PC-3 (cell line): ENCODE measurements around the gene SLCO3A1. TPM values are rescaled to one million over a fixed set of nuclear protein-coding genes. Genes with fewer than 3 reads are reported as not detected.

Experiments
- ATAC-seq: fragments of 200-7000 bp; cut with Tn5 transposase; 2 replicates; pipeline ENCODE4 v1.9.1; 2020; ENCODE audit warnings: mild to moderate bottlenecking, moderate library complexity
- BruUV-seq: library from RNA; stranded (reverse); fragments of 400-500 nt; replicated peaks from 2 replicates; lab custom pipeline; 2021; lab: Mats Ljungman, UMichigan
- CTCF ChIA-PET: fragments of 300-600 bp; sonication (Branson Sonifier 250); formaldehyde crosslinking; loops from one replicate; lab custom pipeline; 2022; ENCODE audit warnings: antibody characterized with exemption; lab: Charles Lee
- POLR2A ChIA-PET: fragments of 300-600 bp; sonication (Branson Sonifier 250); formaldehyde crosslinking; loops from one replicate; lab custom pipeline; 2022; ENCODE audit warnings: antibody characterized with exemption; ENCODE audit not compliant: unreplicated experiment; lab: Charles Lee
- DNase-seq: peaks from one replicate; pipeline ENCODE4 v3.0.0-alpha.2; 2015
- H2AFZ ChIP-seq: fragments of 300-600 bp; sonication (generic); 2 replicates; pipeline ENCODE4 v1.6.0; 2016; ENCODE audit warnings: antibody characterized with exemption, low read length
- H3F3A ChIP-seq: fragments of 300-600 bp; sonication (generic); one replicate; pipeline ENCODE4 v1.6.0; 2017; ENCODE audit warnings: antibody characterized with exemption, low read length, control low read depth, mild to moderate bottlenecking; ENCODE audit not compliant: unreplicated experiment
- H3K27ac ChIP-seq: fragments of 300-600 bp; sonication (generic); 2 replicates; pipeline ENCODE4 v1.5.1; 2016; ENCODE audit warnings: mild to moderate bottlenecking, low read length
- H3K27me3 ChIP-seq: fragments of 300-600 bp; sonication (generic); 2 replicates; pipeline ENCODE4 v1.6.1; 2016; ENCODE audit warnings: low read length, mixed read lengths
- H3K36me3 ChIP-seq: fragments of 300-600 bp; sonication (generic); 2 replicates; pipeline ENCODE4 v1.6.1; 2016; ENCODE audit warnings: low read depth, mixed run types, low read length, mixed read lengths
- H3K4me1 ChIP-seq: fragments of 300-600 bp; sonication (generic); 2 replicates; pipeline ENCODE4 v1.5.1; 2016; ENCODE audit warnings: low read length; ENCODE audit not compliant: insufficient read depth
- H3K4me2 ChIP-seq: fragments of 300-600 bp; sonication (generic); 2 replicates; pipeline ENCODE4 v1.6.0; 2016; ENCODE audit warnings: low read length
- H3K4me3 ChIP-seq: fragments of 300-600 bp; sonication (generic); 2 replicates; pipeline ENCODE4 v1.5.1; 2016; ENCODE audit warnings: mild to moderate bottlenecking, low read length, mixed read lengths
- H3K79me2 ChIP-seq: fragments of 300-600 bp; sonication (generic); 2 replicates; pipeline ENCODE4 v1.6.1; 2017; ENCODE audit warnings: low read length, mixed read lengths
- H3K9ac ChIP-seq: fragments of 300-600 bp; sonication (generic); 2 replicates; pipeline ENCODE4 v1.6.0; 2016; ENCODE audit warnings: mild to moderate bottlenecking, low read length
- H3K9me2 ChIP-seq: fragments of 300-600 bp; sonication (generic); replicated peaks from 2 replicates; pipeline ENCODE4 v1.6.1; 2016; ENCODE audit warnings: mixed run types, low read length, mixed read lengths
- H3K9me3 ChIP-seq: fragments of 300-600 bp; sonication (generic); 2 replicates; pipeline ENCODE4 v1.6.1; 2016; ENCODE audit warnings: low read length, mixed read lengths
- H4K20me1 ChIP-seq: fragments of 300-600 bp; sonication (generic); 2 replicates; pipeline ENCODE4 v1.6.1; 2016; ENCODE audit warnings: low read length, mixed read lengths
- EZH2 ChIP-seq: fragments of 300-600 bp; sonication (generic); IDR thresholded peaks from one replicate; pipeline ENCODE4 v1.6.1; 2017; ENCODE audit warnings: antibody characterized with exemption, mild to moderate bottlenecking, low read length; ENCODE audit not compliant: unreplicated experiment
- EZH2phosphoT487 ChIP-seq: fragments of 300-600 bp; sonication (generic); IDR thresholded peaks from 2 replicates; pipeline ENCODE4 v1.6.1; 2018; ENCODE audit warnings: mild to moderate bottlenecking, antibody characterized with exemption, low read length, borderline replicate concordance
- intact Hi-C: fragments of 100-400 bp; cut with micrococcal nuclease; formaldehyde crosslinking; loops from 2 replicates; pipeline ENCODE4 v1.9.0; 2023
- total RNA-seq: library from RNA; depleted of rRNA; stranded (reverse); fragments of >200 nt; gene quantifications from 2 replicates; pipeline ENCODE4 v1.2.3, GENCODE V29; 2014
- TF ChIP-seq, protein P1 (sequence below): fragments of 300-600 bp; sonication (generic); conservative IDR thresholded peaks from 2 replicates; pipeline ENCODE4 v1.5.1; 2017; ENCODE audit warnings: antibody characterized with exemption, low read depth, mild to moderate bottlenecking, low read length

The SLCO3A1 gene
- total RNA-seq, 1 experiment from 2014 or later = 0.07 TPM

DNA sequence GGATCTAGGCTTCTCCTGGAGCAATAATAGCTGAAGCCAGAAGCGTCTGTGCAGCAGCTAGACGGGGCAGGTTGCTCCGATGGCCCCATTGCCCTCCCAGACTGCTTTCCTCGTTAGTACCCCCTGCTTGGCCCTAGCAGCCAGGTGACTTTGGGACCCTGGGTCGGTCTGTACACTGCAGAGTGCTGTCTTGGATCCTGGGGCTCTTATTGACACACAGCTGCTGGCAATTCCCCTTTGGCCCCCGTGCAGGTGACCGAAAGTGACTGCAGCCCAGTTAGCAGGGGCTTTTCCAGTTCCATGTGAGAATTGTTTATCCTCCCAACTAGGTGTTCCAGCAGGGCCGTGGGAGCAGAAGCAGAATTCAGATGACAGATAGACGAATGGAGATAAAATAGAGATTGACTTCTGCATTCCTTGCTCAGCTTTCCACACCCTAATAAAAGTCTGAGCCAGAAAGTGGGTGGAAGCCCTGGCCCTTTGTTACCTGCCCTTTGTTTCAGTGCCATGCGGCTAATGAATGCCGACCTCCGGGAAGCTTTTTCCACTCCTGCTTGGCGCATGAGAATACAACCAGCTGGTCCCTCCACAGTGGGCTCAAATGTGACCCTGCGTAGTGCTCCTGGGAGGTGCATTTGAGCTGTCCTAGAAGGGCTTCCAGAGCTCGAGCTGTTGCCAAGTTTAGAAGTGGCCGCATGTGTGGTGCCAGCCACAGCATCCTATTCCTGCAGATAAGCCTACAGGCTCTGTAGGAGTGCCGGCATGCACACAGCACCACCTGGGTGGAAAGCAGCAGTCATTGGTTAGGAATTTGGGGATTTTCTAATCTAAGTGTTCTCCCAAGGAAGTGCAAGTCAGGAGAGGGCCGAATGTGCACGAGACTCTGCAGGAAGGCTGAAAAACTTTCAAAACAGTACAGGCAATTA is 94.4 kb downstream of the SLCO3A1 start:
- no peak overlapping the region for H3K9ac ChIP-seq
- peak; percentile 53 for DNase-seq
- ATAC-seq = no peak

DNA sequence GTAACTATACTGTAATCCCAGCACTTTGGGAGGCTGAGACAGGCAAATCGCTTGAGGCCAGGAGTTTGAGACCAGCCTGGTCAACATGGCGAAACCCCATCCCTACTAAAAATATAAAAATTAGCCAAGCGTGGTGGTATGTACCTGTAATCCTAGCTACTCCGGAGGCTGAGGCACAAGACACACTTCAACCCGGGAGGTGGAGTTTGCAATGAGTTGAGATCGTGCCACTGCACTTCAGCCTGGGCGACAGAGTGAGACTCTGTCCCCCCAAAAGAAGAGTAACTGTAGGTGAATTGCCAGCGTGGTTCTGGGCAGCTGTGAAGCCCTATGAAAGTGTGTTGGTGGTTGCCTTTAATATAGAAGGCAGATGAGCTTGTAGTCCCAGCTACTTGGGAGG is 95.9 kb downstream of the SLCO3A1 start:
- intact Hi-C loops = no loop called here
- no peak for DNase-seq
- CTCF ChIA-PET = no interaction called here

More for the DNA sequence above, 94.4 kb downstream of the SLCO3A1 start:
- Histone ChIP-seq H3K36me3 (no peaks in the 10 kb centered on the region), H3K9me3 (no peaks in the 10 kb centered on the region), H3K27me3 (peaks cover 35% of the 10 kb centered on the region), H3K4me1 (peaks cover 11% of the 10 kb centered on the region), H3K9me2 (no peaks in the 10 kb centered on the region), H3K4me3 (no peak overlapping the region), H3K79me2 (no peaks in the 10 kb centered on the region), H3K27ac (peak overlapping the region; percentile 50), H3K4me2 (peak overlapping the region; percentile 28; the same call in 1 of the 2 replicates), H3F3A (no peaks in the 10 kb centered on the region), H4K20me1 (no peaks in the 10 kb centered on the region), H2AFZ (0 out of 2 replicates have a peak overlapping the region, but pooled peaks have one; percentile 38)
- BruUV-seq = no TSS peak
- ChIA-PET POLR2A (no interaction called here), CTCF (no interaction called here)
- no peak for TF ChIP-seq EZH2
- TF ChIP-seq EZH2phosphoT487 = no peak
- TF ChIP-seq, protein P1, sequence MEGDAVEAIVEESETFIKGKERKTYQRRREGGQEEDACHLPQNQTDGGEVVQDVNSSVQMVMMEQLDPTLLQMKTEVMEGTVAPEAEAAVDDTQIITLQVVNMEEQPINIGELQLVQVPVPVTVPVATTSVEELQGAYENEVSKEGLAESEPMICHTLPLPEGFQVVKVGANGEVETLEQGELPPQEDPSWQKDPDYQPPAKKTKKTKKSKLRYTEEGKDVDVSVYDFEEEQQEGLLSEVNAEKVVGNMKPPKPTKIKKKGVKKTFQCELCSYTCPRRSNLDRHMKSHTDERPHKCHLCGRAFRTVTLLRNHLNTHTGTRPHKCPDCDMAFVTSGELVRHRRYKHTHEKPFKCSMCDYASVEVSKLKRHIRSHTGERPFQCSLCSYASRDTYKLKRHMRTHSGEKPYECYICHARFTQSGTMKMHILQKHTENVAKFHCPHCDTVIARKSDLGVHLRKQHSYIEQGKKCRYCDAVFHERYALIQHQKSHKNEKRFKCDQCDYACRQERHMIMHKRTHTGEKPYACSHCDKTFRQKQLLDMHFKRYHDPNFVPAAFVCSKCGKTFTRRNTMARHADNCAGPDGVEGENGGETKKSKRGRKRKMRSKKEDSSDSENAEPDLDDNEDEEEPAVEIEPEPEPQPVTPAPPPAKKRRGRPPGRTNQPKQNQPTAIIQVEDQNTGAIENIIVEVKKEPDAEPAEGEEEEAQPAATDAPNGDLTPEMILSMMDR = no peak
- intact Hi-C loops = no loop called here

More for the DNA sequence above, 95.9 kb downstream of the SLCO3A1 start:
- TF ChIP-seq, protein P1 = no peak
- TF ChIP-seq EZH2phosphoT487 (no peak), EZH2 (no peak)
- H3F3A ChIP-seq = no peaks in the 10 kb centered on the region
- H2AFZ ChIP-seq = no peak overlapping the region
- BruUV-seq = no TSS peak
- peaks cover 10% of the 10 kb centered on the region for H3K4me1 ChIP-seq
- POLR2A ChIA-PET = no interaction called here
- H3K9ac ChIP-seq = no peak overlapping the region
- no peaks in the 10 kb centered on the region for H3K79me2 ChIP-seq
- peaks cover 48% of the 10 kb centered on the region for H3K27me3 ChIP-seq
- H3K36me3 ChIP-seq = no peaks in the 10 kb centered on the region
- no peak overlapping the region for H3K4me2 ChIP-seq
- H4K20me1 ChIP-seq = no peaks in the 10 kb centered on the region
- H3K4me3 ChIP-seq = no peak overlapping the region
- H3K9me2 ChIP-seq = no peaks in the 10 kb centered on the region
- H3K27ac ChIP-seq = no peak overlapping the region
- ATAC-seq = no peak
- H3K9me3 ChIP-seq = no peaks in the 10 kb centered on the region
